Measurements from ENCODE around the gene CDH8. TPM values are rescaled to one million over a fixed set of nuclear protein-coding genes. Genes with fewer than 3 reads are reported as not detected.

Gene CDH8
- polyA plus RNA-seq (ENCODE audit: insufficient read length): 2.4 TPM

- DNase-seq: peak; percentile 46
Measured at GRCh38 chr16:62036101-62036801, at the start of gene CDH8. TSS of gene CDH8 (minus strand) at chr16:62036438. CDS start at chr16:62021403, 15,035 bp downstream.

- DNase-seq: no peak
Measured at GRCh38 chr16:62079236-62079635, 43.0 kb upstream of the CDH8 start.

- no peak for DNase-seq
Measured at GRCh38 chr16:62077998-62078397, 41.8 kb upstream of the CDH8 start.

- DNase-seq: no peak
Measured at GRCh38 chr16:62076886-62077285, 40.6 kb upstream of the CDH8 start.

GRCh38 chr16:62068747-62069146 lies 32.5 kb upstream of the CDH8 start:
- no peak for DNase-seq

GRCh38 chr16:62067981-62068380 lies 31.7 kb upstream of the CDH8 start:
- DNase-seq: no peak

GRCh38 chr16:62067182-62067581 lies 30.9 kb upstream of the CDH8 start:
- DNase-seq: no peak

- no peak for DNase-seq
Measured at GRCh38 chr16:62066747-62067146, 30.5 kb upstream of the CDH8 start.

GRCh38 chr16:62064173-62064572 lies 27.9 kb upstream of the CDH8 start:
- no peak for DNase-seq

GRCh38 chr16:62060089-62060488 lies 23.9 kb upstream of the CDH8 start:
- peak; percentile 62 for DNase-seq

GRCh38 chr16:62059527-62059926 lies 23.3 kb upstream of the CDH8 start:
- no peak for DNase-seq

GRCh38 chr16:62058412-62058811 lies 22.2 kb upstream of the CDH8 start:
- no peak for DNase-seq

- DNase-seq: no peak
Measured at GRCh38 chr16:62051942-62052341, 15.7 kb upstream of the CDH8 start.

GRCh38 chr16:62050793-62051192 lies 14.6 kb upstream of the CDH8 start:
- no peak for DNase-seq

GRCh38 chr16:62046801-62047200 lies 10.6 kb upstream of the CDH8 start:
- DNase-seq: no peak

GRCh38 chr16:62041401-62041800 lies 5.2 kb upstream of the CDH8 start:
- DNase-seq: peak; percentile 26

- DNase-seq: no peak
Measured at GRCh38 chr16:62038646-62039045, 2.4 kb upstream of the CDH8 start.

- DNase-seq: no peak
Measured at GRCh38 chr16:62038225-62038624, 2.0 kb upstream of the CDH8 start.

GRCh38 chr16:62036802-62037135 lies 531 bp upstream of the CDH8 start:
- no peak for DNase-seq

GRCh38 chr16:62035115-62036092 lies 834 bp downstream of the CDH8 start:
- peak; percentile 76 for DNase-seq

GRCh38 chr16:62034231-62035114 lies 1.8 kb downstream of the CDH8 start:
- peak; percentile 27 for DNase-seq

- DNase-seq: no peak
Measured at GRCh38 chr16:62033065-62033464, 3.2 kb downstream of the CDH8 start.

GRCh38 chr16:62029947-62030346 lies 6.3 kb downstream of the CDH8 start:
- DNase-seq: no peak
